Activated naive CD4-positive, alpha-beta T cell treated with Interleukin-2 at 50 U/mL for 16 hours (primary cell): Measurements from ENCODE around the gene YWHAB.
"Not testable (repeated sequence)": the region's sequence is repeated elsewhere in the genome, so short reads cannot be mapped to it uniquely, and the experiment has no call there.

Experiments used
- DNase-seq: peaks from one replicate; pipeline ENCODE4 v3.0.0-alpha.2; 2020

YWHAB gene

GRCh38 chr20:44885392-44886265, at the start of gene YWHAB:
YWHAB (plus strand) TSS chr20:44885705; CDS start chr20:44901534, 15,829 bp downstream.
- DNase-seq: peak; percentile 99

GRCh38 chr20:44836601-44837120, 48.8 kb upstream of the YWHAB start:
- no peak for DNase-seq

- DNase-seq: no peak
Observed at GRCh38 chr20:44837946-44838345, 47.6 kb upstream of the YWHAB start.

GRCh38 chr20:44838521-44838920, 47.0 kb upstream of the YWHAB start:
- DNase-seq: no peak

GRCh38 chr20:44839481-44839880, 46.0 kb upstream of the YWHAB start:
- no peak for DNase-seq

- no peak for DNase-seq
Observed at GRCh38 chr20:44840826-44841225, 44.7 kb upstream of the YWHAB start.

GRCh38 chr20:44841955-44842354, 43.5 kb upstream of the YWHAB start:
- DNase-seq: no peak

- DNase-seq: no peak
Observed at GRCh38 chr20:44843876-44844275, 41.6 kb upstream of the YWHAB start.

- no peak for DNase-seq
Observed at GRCh38 chr20:44848254-44849015, 37.1 kb upstream of the YWHAB start.

GRCh38 chr20:44849703-44850102, 35.8 kb upstream of the YWHAB start:
- no peak for DNase-seq

- no peak for DNase-seq
Observed at GRCh38 chr20:44850272-44850671, 35.2 kb upstream of the YWHAB start.

GRCh38 chr20:44850837-44851236, 34.7 kb upstream of the YWHAB start:
- DNase-seq: no peak

- DNase-seq: no peak
Observed at GRCh38 chr20:44851545-44851944, 34.0 kb upstream of the YWHAB start.

- DNase-seq: no peak
Observed at GRCh38 chr20:44856442-44856841, 29.1 kb upstream of the YWHAB start.

- no peak for DNase-seq
Observed at GRCh38 chr20:44856856-44857448, 28.6 kb upstream of the YWHAB start.

GRCh38 chr20:44858606-44859360, 26.7 kb upstream of the YWHAB start:
- no peak for DNase-seq

GRCh38 chr20:44861531-44862006, 23.9 kb upstream of the YWHAB start:
- DNase-seq: no peak

- DNase-seq: no peak
Observed at GRCh38 chr20:44862286-44862685, 23.2 kb upstream of the YWHAB start.

- DNase-seq: not testable (repeated sequence)
Observed at GRCh38 chr20:44863365-44864084, 22.0 kb upstream of the YWHAB start.

- DNase-seq: not testable (repeated sequence)
Observed at GRCh38 chr20:44864493-44864892, 21.0 kb upstream of the YWHAB start.

GRCh38 chr20:44866703-44867335, 18.7 kb upstream of the YWHAB start:
- no peak for DNase-seq
